Measurements from ENCODE around the gene EIF4G3.
"Not testable (repeated sequence)": the region's sequence is repeated elsewhere in the genome, so short reads cannot be mapped to it uniquely, and the experiment has no call there.

The EIF4G3 gene

GRCh38 chr1:21188235-21188634 lies 11.5 kb upstream of the EIF4G3 start:
- FAIRE-seq: no peak

- FAIRE-seq: no peak
Measured at GRCh38 chr1:21185221-21185731, 8.6 kb upstream of the EIF4G3 start.

- FAIRE-seq: no peak
Measured at GRCh38 chr1:21184276-21184675, 7.6 kb upstream of the EIF4G3 start.

GRCh38 chr1:21182181-21182731 lies 5.6 kb upstream of the EIF4G3 start:
- no peak for FAIRE-seq

- not testable (repeated sequence) for FAIRE-seq
Measured at GRCh38 chr1:21178271-21178670, 1.6 kb upstream of the EIF4G3 start.

GRCh38 chr1:21175670-21176581 lies 771 bp downstream of the EIF4G3 start:
- no peak for FAIRE-seq

GRCh38 chr1:21175324-21175669 lies 1.4 kb downstream of the EIF4G3 start:
- FAIRE-seq: no peak

GRCh38 chr1:21174654-21175323 lies 1.9 kb downstream of the EIF4G3 start:
- FAIRE-seq: no peak

- no peak for FAIRE-seq
Measured at GRCh38 chr1:21174230-21174629, 2.5 kb downstream of the EIF4G3 start.

- FAIRE-seq: not testable (repeated sequence)
Measured at GRCh38 chr1:21173096-21173495, 3.6 kb downstream of the EIF4G3 start.

GRCh38 chr1:21170837-21171236 lies 5.9 kb downstream of the EIF4G3 start:
- FAIRE-seq: peak; percentile 12

- FAIRE-seq: no peak
Measured at GRCh38 chr1:21168444-21168843, 8.3 kb downstream of the EIF4G3 start.

- no peak for FAIRE-seq
Measured at GRCh38 chr1:21165646-21166045, 11.1 kb downstream of the EIF4G3 start.

GRCh38 chr1:21165076-21165475 lies 11.6 kb downstream of the EIF4G3 start:
- FAIRE-seq: no peak

- no peak for FAIRE-seq
Measured at GRCh38 chr1:21164266-21164665, 12.4 kb downstream of the EIF4G3 start.

GRCh38 chr1:21162740-21163464 lies 13.8 kb downstream of the EIF4G3 start:
- FAIRE-seq: peak; percentile 15

GRCh38 chr1:21161842-21162241 lies 14.9 kb downstream of the EIF4G3 start:
- FAIRE-seq: no peak

- FAIRE-seq: no peak
Measured at GRCh38 chr1:21160263-21160796, 16.4 kb downstream of the EIF4G3 start.

- FAIRE-seq: no peak
Measured at GRCh38 chr1:21157868-21158267, 18.8 kb downstream of the EIF4G3 start.

GRCh38 chr1:21157054-21157453 lies 19.6 kb downstream of the EIF4G3 start:
- no peak for FAIRE-seq

- FAIRE-seq: no peak
Measured at GRCh38 chr1:21156019-21156418, 20.7 kb downstream of the EIF4G3 start.

GRCh38 chr1:21154717-21155116 lies 22.0 kb downstream of the EIF4G3 start:
- FAIRE-seq: no peak

- FAIRE-seq: no peak
Measured at GRCh38 chr1:21153388-21153787, 23.3 kb downstream of the EIF4G3 start.
